ENCODE results near the gene CNIH1. TPM values are rescaled to one million over a fixed set of nuclear protein-coding genes. Genes with fewer than 3 reads are reported as not detected.

CNIH1 gene
- total RNA-seq, 3 donors from 2014 or later: 99.9 to 115 (median 101) TPM

- no peak for TF ChIP-seq CTCF (IDR thresholded peaks at IDR 0.05)
- no peak for ATAC-seq
- Histone ChIP-seq H3K4me3 (no peak overlapping the region), H3K4me1 (ENCODE audit: low read depth) (peaks cover 8% of the 10 kb centered on the region), H3K9me3 (no peaks in the 10 kb centered on the region), H3K36me3 (ENCODE audit: low read depth) (no peaks in the 10 kb centered on the region)
- intact Hi-C loops (cut with DNase I, micrococcal nuclease): no loop called here
- no peak for DNase-seq
Observed at GRCh38 chr14:54475187-54475899, 34.2 kb upstream of the CNIH1 start.

GRCh38 chr14:54474232-54474793 is 33.1 kb upstream of the CNIH1 start:
- no peak for DNase-seq
- ATAC-seq: peak; percentile 60
- no peaks in the 10 kb centered on the region for H3K9me3 ChIP-seq

GRCh38 chr14:54472315-54472714 is 31.1 kb upstream of the CNIH1 start:
- H3K4me1 ChIP-seq (ENCODE audit: low read depth): peaks cover 8% of the 10 kb centered on the region
- ATAC-seq: no peak
- DNase-seq: no peak
- intact Hi-C loops (cut with DNase I, micrococcal nuclease): no loop called here
- H3K9me3 ChIP-seq: peaks cover 7% of the 10 kb centered on the region
- TF ChIP-seq CTCF (IDR thresholded peaks at IDR 0.05): no peak
- no peaks in the 10 kb centered on the region for H3K36me3 ChIP-seq (ENCODE audit: low read depth)
- no peak overlapping the region for H3K4me3 ChIP-seq

More at GRCh38 chr14:54474232-54474793, 33.1 kb upstream of the CNIH1 start:
- intact Hi-C loops (cut with DNase I, micrococcal nuclease): no loop called here
- Histone ChIP-seq H3K36me3 (ENCODE audit: low read depth) (no peaks in the 10 kb centered on the region), H3K4me3 (no peak overlapping the region), H3K4me1 (ENCODE audit: low read depth) (peaks cover 8% of the 10 kb centered on the region)
- no peak for TF ChIP-seq CTCF (IDR thresholded peaks at IDR 0.05)

GRCh38 chr14:54471641-54472040 is 30.5 kb upstream of the CNIH1 start:
- Histone ChIP-seq H3K4me3 (no peak overlapping the region), H3K9me3 (peaks cover 7% of the 10 kb centered on the region), H3K4me1 (ENCODE audit: low read depth) (peaks cover 8% of the 10 kb centered on the region), H3K36me3 (ENCODE audit: low read depth) (no peaks in the 10 kb centered on the region)
- no peak for TF ChIP-seq CTCF (IDR thresholded peaks at IDR 0.05)
- DNase-seq (no peak), ATAC-seq (peak; percentile 35)
- intact Hi-C loops (cut with DNase I, micrococcal nuclease): no loop called here

- Histone ChIP-seq H3K4me3 (no peak overlapping the region), H3K4me1 (ENCODE audit: low read depth) (peaks cover 5% of the 10 kb centered on the region), H3K36me3 (ENCODE audit: low read depth) (no peaks in the 10 kb centered on the region), H3K9me3 (peaks cover 7% of the 10 kb centered on the region)
- intact Hi-C loops (cut with DNase I, micrococcal nuclease): no loop called here
- ATAC-seq (peak; percentile 84), DNase-seq (peak in 1 of 3 donors; percentile 40)
- no peak for TF ChIP-seq CTCF (IDR thresholded peaks at IDR 0.05)
Observed at GRCh38 chr14:54470701-54471100, 29.5 kb upstream of the CNIH1 start.
